NCI-H1436 (cell line): ENCODE results near the gene FHIT.
"Not testable (repeated sequence)": the region's sequence is repeated elsewhere in the genome, so short reads cannot be mapped to it uniquely, and the experiment has no call there.

Experiments
- DNase-seq: peaks from one replicate; lab custom pipeline; 2025; lab: John Stamatoyannopoulos, UW

Gene FHIT

DNA sequence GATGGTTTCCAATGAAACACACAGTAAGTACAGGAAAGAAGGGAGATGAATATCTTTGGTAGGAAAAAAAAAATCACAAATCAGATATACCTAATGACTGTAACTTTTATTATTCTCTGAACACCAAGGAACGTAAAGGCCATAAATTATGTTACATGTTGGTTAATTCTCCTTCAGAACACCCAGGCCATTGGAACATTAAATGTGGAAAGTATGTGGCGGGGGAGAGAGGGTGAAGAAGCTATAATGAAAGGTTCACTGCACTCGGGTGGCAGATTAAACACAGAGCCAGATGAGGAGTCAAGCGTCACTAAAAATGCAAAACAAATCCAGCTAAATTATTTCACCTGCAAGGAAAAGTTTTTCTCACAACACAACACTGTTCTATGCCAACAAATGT lies 193.8 kb downstream of the FHIT start:
- DNase-seq, result no peak

DNA sequence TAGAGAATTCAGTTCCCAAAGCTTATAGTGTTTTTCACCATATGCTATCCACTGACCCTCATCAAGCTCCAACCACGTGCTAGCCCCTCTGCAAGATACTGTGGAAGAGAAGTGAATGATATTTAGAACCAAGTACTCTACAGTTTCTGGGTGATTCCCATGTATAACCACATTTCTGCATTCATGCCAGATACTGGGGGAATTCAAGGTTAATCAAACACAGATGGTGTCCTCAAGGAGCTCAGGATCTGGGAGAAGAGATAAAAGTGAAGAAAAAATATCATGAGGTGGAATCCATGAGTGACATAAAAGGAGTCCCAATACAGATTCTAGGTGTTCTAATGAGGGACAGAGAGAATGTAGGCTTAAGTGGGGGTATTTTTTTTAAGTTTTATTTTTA lies 195.8 kb downstream of the FHIT start:
- DNase-seq, result no peak

DNA sequence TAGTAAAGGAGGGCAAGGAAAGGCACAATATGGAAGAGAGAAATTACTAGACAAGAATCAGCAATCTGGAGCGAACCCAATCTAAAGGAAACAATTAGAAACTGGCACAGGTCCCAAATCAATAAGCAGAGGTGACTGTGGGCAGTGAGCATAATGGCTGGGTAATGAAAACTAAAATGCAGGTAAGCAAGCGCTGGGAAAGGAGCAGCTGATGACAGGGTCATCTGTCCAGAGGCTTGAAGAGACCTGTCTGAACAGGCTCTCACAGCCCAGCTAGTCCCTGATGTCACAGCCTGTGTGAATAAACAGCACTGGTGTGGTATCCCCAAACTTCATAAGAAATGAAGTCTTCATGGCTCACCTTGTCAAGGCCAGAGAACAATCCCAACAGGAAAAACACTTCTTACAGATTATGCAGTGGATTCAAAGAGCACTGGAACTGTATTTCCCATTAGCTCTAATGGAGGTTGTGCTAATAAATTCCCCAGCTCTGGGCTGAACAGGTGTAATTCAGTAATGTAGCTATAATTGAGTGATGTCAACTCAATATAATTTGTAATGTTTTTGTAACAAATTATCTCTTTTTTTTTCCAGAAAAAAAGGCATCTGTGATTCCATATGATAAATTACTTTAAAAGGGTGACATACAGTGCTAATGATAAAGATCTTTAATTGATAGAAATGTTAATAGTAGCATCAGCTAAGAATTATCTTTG lies 197.3 kb downstream of the FHIT start:
- DNase-seq, result no peak

DNA sequence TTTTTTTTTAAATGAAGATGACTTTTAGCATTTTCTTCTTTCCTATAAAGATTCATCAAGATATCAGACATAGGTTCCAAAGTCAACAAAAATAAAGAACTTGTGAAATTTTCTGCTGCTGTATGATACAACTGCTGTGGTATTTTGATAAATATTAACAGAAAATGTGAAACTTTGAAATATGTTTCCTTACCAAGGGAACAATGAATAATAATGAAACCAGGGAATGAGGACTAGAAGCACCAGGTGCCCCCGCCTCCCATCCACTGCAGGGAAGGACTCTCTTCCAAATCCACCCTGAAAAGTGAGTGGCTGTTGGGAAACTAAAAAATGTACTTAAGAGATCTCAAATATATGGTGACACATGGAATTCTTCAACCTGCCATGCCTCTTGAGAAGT lies 198.4 kb downstream of the FHIT start:
- no peak for DNase-seq

DNA sequence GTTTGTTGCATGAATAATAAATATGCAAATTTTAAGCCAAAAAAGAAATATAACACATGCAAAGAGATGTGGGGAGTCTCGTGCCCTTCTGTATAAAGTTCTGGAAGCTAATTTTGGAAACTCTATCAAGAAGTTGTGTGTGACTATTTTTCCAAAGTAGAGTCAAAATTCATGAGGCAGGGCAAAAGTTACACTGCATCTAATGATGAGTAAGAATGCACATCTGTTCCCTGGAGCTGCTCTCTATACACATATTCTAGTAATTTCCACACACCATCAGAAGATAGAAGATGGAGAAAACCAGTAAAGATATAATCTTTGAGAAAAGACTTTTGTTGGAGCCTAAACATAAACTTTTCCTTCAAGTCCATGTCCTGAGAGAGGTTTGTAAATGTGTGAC lies 199.6 kb downstream of the FHIT start:
- DNase-seq, result no peak

DNA sequence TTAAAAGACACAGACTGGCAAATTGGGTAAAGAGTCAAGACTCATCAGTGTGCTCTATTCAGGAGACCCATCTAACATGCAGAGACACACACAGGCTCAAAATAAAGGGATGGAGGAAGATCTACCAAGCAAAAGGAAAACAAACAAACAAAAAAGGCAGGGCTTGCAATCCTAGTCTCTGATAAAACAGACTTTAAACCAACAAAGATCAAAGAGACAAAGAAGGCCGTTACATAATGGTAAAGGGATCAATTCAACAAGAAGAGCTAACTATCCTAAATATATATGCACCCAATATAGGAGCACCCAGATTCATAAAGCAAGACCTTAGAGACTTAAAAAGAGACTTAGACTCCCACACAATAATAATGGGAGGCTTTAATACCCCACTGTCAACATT lies 206.1 kb downstream of the FHIT start:
- not testable (repeated sequence) for DNase-seq

DNA sequence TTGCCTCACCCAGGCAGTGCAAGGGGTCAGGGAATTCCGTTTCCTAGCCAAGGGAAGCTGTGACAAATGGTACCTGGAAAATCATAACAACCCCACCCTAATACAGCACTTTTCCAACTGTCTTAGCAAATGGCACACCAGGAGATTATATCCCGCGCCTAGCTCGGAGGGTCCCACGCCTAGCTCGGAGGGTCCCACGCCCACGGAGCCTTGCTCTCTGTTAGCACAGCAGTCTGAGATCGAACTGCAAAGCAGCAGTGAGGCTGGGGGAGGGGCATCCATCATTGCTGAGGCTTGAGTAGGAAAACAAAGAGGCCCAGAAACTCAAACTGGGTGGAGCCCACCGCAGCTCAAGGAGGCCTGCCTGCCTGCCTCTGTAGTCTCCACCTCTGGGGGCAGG lies 208.1 kb downstream of the FHIT start:
- no peak for DNase-seq

DNA sequence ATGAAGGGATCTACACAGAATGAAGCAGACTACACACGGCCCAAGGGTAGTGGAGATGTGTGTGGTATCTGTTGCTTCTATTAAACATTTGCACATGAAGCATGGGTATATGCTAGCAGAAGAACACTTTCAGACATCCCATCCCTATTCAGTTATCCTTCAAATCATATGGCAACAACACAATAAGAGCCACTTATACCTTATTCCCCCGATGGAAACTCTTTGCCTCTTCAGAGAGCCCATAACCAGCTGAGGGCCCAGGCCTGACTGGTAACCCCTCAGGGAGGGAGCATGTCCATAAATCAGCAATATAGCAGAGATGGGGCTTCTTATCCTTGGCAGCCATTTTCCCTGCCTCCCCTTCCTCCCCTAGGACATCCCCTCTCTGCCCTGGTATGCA lies 210.6 kb downstream of the FHIT start:
- no peak for DNase-seq

DNA sequence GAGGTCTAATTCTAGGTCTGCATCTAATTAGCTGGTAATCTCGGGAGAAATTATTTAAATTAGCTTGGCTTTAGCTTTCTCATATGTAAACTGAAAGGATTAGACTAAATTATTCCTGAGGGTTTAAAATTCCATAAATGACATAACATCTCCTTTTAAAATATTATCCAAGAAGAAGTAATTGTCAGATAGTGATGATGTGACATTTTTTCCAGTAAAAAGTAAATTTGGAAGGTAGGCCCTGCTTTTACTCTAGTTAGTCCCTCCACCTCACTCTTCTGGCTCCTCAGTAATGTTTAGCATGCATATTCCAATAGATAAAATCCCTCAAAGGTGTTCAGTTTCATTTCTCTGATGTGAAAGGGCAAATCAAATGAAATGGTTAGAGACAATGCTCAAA lies 215.7 kb downstream of the FHIT start:
- DNase-seq, result no peak

DNA sequence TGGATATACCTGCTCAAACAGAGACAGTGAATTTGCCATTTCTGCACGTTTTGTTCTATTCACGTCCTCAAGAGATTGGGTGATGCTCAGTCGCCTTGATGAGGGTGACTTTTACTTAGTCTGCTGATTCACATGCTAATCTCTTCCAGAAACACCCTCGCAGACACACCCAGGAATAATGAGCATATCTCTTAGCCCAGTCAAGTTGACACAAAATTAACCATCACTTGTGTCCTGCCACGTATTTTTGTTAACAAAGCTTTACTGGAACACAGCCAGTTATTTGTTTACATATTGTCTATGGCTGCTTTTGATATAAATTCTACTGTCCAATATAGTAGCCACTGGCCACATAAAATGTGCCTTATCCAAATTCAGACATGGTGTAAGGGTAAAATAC lies 218.3 kb downstream of the FHIT start:
- DNase-seq, result no peak

DNA sequence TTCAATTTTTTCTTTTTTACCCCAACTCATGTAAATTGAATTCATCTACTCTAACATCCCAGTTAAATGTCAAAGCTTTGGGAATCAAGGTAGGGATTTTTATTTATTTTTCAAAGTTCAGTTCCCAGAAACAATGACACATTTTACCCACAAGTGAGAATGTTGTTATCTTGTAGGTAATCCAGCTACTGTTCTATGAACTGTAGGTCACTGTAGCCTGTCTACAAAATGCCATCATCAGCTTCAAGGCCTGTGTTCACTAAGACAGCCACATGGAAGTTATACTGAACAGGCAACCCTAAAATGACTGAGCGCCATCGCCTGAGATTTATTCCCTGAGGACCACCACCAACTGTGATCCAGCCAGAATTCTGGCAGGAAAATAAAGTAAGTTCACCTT lies 219.7 kb downstream of the FHIT start:
- DNase-seq, result no peak

DNA sequence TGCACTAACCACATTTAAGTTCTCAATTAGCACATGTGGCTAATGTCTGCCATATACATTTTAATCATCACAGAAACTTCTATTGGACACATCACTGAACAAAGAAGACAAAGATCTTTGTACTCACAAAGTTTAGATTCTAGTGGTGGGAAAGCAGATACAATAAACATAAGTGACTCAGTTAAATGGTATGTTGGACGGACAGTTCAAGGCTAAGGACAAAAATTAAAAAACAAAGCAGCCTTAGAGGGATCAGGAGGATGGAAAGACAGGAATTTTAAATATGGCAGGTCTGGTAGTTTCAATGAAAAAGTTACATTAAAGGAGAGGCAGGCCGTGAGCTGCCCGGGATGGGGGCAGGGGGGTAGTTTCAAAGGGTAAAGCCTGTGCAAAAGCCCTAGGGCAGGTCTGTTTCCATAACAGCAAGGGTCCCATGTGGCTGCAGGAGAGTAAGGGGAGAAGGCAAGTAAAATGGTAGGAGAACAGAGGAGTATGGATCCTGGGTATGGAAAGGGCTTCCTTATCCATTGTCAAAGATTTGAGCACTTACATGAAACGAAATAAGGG lies 220.7 kb downstream of the FHIT start:
- DNase-seq, result no peak

DNA sequence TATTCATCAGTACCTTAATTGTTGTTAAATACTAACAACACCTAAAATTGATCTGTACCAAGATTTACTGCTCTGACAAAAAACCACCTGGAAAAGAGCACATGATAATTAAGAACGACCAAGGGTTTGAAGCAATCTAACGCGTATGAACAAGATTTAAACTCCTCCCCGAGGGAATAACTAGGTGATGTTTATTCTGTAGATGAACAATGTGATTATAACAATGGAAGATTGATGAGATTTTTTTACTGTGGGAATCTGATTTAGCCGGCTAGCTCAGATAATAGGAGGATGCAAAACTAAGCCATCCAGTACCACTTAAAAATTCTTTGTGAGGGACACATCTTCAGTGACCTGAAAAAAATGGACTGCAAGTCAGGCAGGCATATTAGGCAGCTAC lies 222.1 kb downstream of the FHIT start:
- peak; percentile 27 for DNase-seq

DNA sequence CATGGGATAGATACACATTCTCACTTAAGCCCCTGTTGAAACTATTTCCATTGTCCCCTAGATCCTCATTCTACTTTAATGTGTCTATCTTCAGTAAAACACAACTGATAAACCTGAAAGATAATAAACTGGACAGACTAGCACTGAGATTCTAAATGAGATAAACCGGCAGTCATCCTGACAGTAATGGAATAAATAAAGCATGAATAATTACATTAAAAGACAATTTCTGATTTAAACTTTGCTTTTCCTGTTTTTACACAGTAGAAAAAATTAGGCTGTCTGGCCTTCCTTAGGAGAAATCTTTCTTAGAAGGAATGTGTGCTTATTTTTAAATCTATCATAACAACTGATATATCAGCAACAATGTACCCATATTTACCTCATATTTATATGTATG lies 232.4 kb downstream of the FHIT start:
- DNase-seq, result no peak

DNA sequence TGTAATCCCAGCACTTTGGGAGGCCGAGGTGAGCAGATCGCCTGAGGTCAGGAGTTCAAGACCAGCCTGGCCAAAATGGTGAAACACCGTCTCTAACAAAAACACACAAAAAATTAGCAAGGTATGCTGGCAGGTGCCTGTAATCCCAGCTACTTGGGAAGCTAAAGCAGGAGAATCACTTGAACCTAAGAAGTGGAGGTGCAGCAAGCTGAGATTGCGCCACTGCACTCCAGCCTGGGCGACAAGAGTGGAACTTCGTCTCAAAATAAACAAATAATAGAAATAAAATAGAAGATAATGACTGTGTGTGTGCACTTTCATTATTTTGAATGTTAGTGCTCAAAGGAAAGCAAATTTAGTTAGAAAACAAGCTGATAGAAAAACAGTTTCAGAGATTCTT lies 234.2 kb downstream of the FHIT start:
- DNase-seq, result not testable (repeated sequence)

DNA sequence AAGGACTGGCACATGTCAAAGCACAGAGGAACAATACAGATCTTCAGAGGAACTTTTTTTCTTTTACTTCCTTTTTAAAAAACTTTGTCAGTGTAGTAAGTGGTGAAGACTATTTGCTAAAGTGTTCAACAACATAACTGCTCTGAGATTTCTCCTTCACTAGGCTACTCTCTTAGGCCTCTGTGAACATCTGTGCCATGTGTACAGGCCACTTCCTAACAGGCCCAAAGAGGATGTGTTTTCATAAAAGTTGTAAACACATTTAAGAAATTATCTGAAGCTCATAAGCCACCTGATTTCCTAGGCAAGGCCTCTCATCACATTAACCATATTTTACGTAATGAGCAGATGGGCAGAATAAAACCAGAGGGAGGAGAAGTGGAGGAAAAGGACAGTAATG lies 235.4 kb downstream of the FHIT start:
- DNase-seq, result no peak

DNA sequence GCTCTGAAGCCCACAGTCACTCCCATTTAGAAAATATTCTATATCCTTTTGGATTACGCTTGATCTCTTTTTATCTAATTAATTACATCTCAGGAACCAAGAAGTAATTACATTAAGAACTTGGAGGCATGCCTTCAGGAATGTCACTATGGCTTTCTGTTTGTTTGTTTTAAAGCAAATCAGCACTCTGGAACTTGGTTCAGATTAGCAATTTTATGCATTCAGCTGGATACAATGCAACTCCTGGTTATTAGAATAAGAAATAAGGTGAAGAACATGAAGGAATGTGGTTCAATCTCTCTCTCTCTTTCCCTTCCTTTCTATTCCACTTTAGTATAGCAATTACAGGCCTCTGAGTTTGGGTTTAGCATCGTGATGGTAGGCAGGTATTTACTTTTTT lies 235.8 kb downstream of the FHIT start:
- no peak for DNase-seq

DNA sequence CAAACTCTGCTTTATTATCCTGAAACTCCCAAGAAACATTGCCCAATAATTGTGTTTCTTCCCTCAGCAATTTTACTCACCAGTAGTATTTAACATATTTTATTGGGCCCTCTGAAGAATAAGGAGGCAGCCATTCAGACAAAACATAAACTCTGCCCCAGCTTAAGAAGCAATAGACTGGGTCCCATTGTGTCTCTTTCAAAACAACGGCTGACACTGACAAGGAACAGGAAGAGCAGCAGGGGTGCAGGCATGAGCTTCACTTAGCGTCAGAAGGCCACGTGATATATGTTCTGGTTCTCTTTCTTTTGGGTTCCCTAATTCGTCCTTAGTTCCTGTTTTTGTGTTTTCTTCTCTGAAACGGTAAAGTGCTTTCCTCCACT lies 242.3 kb downstream of the FHIT start:
- no peak for DNase-seq

DNA sequence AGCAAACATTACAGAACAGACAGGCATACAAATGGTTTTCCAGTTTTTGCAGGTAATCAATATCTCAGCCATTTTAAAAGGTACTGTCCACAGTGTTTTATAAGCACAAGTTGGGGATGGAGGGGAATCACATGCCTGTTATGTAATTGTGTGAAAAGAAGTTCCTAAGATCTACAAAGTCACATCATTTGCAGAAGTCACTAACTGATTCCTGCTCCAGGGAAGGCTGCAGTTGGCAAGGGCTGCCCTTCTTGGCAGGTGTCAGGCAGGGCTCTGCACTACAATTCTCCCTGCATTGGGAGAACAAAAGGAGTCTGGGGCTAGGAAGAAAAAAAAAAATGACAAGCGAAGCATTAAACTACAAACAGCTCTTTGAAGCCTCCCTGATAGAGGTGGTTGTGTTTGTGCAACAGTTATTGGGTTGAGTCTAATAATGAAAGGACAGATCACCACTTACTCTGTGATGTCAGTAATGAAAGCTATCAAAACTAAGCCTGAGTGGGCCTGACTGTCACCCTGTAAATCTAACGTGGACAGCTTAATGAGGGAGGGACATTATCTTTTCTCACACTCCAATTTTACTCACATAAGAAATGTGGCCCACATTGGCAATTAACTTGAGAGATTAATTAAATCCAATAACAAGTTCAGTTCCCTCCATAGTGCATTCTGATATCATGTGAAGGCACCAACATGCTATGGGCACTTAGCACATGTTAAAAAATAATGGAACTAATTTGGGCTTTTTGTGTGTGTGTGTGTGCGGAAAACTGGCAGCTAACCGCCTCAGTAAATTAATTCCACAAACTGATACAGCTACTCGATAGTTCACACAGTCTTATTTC lies 242.9 kb downstream of the FHIT start:
- no peak for DNase-seq

DNA sequence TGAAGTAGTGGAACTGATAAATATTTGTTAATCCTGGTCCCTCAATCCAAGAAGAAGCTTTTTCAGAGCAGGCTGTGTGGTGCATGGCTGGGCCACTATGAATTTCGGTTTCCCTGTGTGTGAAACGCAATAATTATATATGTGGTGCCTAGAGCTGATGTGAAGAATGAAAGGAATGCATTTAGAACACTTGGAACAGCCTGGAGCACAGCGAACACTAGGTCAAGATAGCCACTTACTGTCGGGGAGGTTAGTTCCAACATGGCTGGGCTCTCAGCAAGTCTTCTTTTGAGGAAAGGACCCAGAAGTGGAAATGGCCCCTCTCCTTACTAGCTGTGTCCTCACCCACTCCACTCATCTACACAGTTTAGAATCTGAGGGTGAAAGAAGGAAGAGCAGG lies 245.7 kb downstream of the FHIT start:
- no peak for DNase-seq

DNA sequence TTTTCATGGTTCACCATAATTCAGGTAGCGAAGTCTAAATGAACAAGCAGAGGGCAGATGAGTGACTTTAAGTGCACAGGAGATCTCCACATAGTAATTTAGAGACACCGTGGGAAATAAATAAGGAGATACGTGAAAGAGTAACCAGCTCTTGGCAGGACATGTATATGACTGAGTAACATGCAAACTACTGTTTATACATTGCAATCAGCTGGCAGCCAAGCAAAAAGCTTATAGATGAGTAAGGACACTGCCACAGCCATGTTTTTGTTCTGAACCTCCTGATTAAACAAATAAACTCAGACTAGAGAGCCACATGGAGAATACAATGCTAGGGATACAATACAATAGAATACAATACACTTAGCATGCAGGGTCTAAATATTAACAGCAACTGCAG lies 252.4 kb downstream of the FHIT start:
- no peak for DNase-seq

DNA sequence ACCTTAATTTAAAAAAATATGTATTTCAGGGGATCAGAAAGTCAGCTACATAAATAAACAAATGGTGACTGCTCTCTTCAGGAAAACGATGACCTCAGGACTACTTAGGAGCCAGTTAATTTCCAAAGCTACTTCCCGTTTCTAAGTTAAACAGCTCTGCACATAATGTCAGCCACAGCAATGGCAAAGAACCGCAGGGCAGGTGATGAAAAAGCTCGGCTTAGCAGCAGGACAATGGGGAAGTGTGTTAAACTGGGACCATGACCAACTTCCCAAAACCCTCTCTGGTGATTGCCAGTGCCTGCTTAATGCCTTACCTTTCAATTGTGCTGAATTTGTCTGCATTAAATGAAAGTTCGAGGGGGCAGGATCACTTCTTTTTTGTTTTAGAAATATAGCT lies 258.9 kb downstream of the FHIT start:
- DNase-seq, result no peak

DNA sequence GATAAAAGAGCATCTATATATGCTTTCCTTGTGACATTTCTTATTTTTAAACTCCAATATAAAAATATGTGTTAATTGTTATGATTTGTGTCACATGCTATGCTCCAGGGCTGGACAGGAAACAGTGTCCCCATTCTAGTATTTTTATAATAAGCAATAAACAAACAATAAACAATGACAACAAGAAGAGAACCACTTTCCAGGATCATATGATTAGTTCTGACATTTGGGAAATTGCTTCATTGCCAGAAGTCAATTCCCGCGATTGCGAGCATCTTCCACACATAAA lies 260.9 kb downstream of the FHIT start:
- DNase-seq, result no peak
